Measurements from ENCODE around the gene TRMT1. TPM values are rescaled to one million over a fixed set of nuclear protein-coding genes. Genes with fewer than 3 reads are reported as not detected.

TRMT1 gene
- total and polyA plus RNA-seq, 4 donors, result 14.4 to 48.2 (median 43.8) TPM

DNA sequence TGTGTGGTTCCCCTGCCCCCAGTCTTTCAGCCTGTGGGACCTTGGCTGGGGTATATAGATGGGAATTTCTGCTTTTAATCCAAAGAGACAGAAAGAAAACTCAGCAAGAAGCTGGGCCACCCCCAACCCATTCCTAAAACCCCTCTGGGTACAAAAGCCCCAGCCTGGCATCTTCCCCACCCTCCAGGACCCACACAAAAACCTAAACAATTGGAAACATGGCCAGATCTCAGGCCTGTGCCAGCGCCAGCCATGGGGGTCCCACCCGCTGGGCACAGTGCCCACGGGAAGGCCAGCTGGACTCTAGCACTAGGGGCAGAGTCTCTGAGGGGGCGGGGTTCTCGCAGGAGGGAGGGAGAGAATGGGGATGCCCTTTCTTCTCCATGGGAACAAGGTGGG lies 22.4 kb downstream of the TRMT1 start:
- Histone ChIP-seq H3K36me3 (ENCODE audit: control insufficient read depth in 4 of 4, insufficient read depth in 4 of 4, low read length in 4 of 4) (peaks cover 3 to 17% (median 5%) of the 10 kb centered on the region in 4 donors), H3K4me3 (no peak overlapping the region), H3K4me1 (ENCODE audit: control insufficient read depth in 5 of 5, insufficient read depth in 5 of 5, low read length in 5 of 5) (peaks cover 3 to 52% (median 13%) of the 10 kb centered on the region in 5 donors), H3K9me3 (ENCODE audit: control insufficient read depth in 4 of 4, insufficient read depth in 3 of 4, low read length in 3 of 4) (no peaks in the 10 kb centered on the region), H3K9ac (ENCODE audit: insufficient read depth in 1 of 2, low read length in 2 of 2) (no peak overlapping the region), H3K27me3 (ENCODE audit: control insufficient read depth in 3 of 3, insufficient read depth in 3 of 3, low read length in 2 of 3) (no peaks in the 10 kb centered on the region), H3K27ac (ENCODE audit: low read depth in 1 of 2, low read length in 1 of 2) (peak overlapping the region in 1 of 2 donors; percentile 27)
- DNase-seq, result no peak
- WGBS, 2 donors, result 47 to 49% methylated on average over 5 of the region's 5 CpGs
- ATAC-seq (ENCODE audit: insufficient read depth, low FRiP score), result no peak
- TF ChIP-seq, protein P1, sequence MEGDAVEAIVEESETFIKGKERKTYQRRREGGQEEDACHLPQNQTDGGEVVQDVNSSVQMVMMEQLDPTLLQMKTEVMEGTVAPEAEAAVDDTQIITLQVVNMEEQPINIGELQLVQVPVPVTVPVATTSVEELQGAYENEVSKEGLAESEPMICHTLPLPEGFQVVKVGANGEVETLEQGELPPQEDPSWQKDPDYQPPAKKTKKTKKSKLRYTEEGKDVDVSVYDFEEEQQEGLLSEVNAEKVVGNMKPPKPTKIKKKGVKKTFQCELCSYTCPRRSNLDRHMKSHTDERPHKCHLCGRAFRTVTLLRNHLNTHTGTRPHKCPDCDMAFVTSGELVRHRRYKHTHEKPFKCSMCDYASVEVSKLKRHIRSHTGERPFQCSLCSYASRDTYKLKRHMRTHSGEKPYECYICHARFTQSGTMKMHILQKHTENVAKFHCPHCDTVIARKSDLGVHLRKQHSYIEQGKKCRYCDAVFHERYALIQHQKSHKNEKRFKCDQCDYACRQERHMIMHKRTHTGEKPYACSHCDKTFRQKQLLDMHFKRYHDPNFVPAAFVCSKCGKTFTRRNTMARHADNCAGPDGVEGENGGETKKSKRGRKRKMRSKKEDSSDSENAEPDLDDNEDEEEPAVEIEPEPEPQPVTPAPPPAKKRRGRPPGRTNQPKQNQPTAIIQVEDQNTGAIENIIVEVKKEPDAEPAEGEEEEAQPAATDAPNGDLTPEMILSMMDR (IDR thresholded peaks at IDR 0.05; ENCODE audit: control extremely low read depth, extremely low read depth), result no peak

DNA sequence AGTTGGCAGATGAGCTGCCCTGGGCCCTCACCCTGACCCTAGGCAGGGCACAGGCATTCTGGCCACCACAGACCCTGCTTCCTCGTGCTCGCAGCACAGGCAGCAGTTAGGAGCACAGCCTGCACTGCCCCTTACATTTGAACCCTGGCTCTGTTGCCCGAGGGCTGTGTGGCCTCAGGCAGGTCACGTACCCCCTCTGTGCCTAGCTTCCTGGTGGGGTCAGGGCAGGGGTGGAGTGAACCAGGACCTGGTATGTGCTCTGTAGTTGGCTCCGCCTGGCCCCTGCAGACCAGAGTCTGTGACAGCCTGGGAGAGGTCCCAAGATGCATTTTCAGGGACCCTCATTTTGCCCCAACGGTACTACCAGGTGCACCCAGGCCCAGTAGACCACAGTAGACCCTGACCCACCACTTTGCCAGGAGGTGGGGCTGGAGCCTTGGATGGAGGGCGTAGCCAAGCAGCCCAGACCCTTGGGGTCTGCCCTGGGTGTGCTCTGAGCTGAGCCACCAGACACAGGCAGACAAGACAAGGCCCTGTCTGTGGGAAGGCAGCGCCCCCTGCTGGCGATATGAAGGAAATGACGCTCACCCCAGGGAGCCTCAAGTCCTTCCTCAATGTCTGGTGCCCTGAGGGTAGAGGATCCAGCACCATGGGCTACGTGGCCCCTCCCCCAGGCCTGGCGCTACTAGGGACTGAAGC lies 23.0 kb downstream of the TRMT1 start:
- H3K9me3 ChIP-seq (ENCODE audit: control insufficient read depth in 4 of 4, insufficient read depth in 3 of 4, low read length in 3 of 4), result no peaks in the 10 kb centered on the region
- H3K9ac ChIP-seq (ENCODE audit: insufficient read depth in 1 of 2, low read length in 2 of 2), result no peak overlapping the region
- peaks cover 3 to 17% (median 5%) of the 10 kb centered on the region in 4 donors for H3K36me3 ChIP-seq (ENCODE audit: control insufficient read depth in 4 of 4, insufficient read depth in 4 of 4, low read length in 4 of 4)
- no peaks in the 10 kb centered on the region for H3K27me3 ChIP-seq (ENCODE audit: control insufficient read depth in 3 of 3, insufficient read depth in 3 of 3, low read length in 2 of 3)
- peaks cover 3 to 49% (median 13%) of the 10 kb centered on the region in 5 donors for H3K4me1 ChIP-seq (ENCODE audit: control insufficient read depth in 5 of 5, insufficient read depth in 5 of 5, low read length in 5 of 5)
- ATAC-seq (ENCODE audit: insufficient read depth, low FRiP score) (peak; percentile 65), DNase-seq (peak; percentile 84 to 87 (median 85))
- TF ChIP-seq, protein P1 (IDR thresholded peaks at IDR 0.05; ENCODE audit: control extremely low read depth, extremely low read depth), result peak; percentile 97
- 45 to 49% methylated on average over 12 of the region's 12 CpGs for WGBS, 2 donors
- H3K27ac ChIP-seq (ENCODE audit: low read depth in 1 of 2, low read length in 1 of 2), result peak overlapping the region in 1 of 2 donors; percentile 27
- H3K4me3 ChIP-seq, result no peak overlapping the region

DNA sequence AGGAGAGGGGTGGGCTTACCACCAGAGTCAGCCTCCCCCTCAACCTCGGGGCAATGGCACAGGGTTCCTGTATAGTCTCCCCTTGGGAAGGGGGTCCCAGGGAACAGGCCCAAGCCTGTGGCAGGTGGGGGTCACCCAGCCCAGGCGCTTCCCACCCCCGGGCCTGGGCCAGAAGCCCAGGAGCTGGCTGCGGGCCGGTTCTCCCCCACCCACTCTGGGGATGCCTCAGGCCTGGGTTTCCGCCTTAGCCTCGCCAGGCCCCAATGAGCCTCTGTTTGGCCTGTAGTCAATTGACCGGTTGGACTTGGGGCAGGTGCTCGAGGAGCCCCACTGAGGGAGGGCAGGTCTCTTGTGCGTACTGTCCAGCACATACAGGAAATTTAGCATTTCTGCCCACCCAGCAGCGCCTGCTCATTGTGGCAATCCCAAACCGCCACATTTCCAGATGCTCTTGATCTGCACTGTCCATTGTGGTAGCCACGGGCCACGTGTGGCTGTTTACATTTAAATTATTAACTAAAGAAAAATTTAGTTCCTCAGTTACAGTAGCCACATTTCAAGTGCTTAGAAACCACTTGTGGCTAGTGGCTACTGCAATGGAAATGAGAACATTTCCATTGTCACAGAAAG lies 23.8 kb downstream of the TRMT1 start:
- peak overlapping the region in 1 of 2 donors; percentile 78 for H3K27ac ChIP-seq (ENCODE audit: low read depth in 1 of 2, low read length in 1 of 2)
- H3K27me3 ChIP-seq (ENCODE audit: control insufficient read depth in 3 of 3, insufficient read depth in 3 of 3, low read length in 2 of 3), result no peaks in the 10 kb centered on the region
- H3K9ac ChIP-seq (ENCODE audit: insufficient read depth in 1 of 2, low read length in 2 of 2), result no peak overlapping the region
- ATAC-seq (ENCODE audit: insufficient read depth, low FRiP score), result no peak
- H3K4me3 ChIP-seq, result no peak overlapping the region
- H3K9me3 ChIP-seq (ENCODE audit: control insufficient read depth in 4 of 4, insufficient read depth in 3 of 4, low read length in 3 of 4), result no peaks in the 10 kb centered on the region
- WGBS, 2 donors, result 66 to 77% methylated on average over 14 of the region's 14 CpGs
- no peak for DNase-seq
- H3K36me3 ChIP-seq (ENCODE audit: control insufficient read depth in 4 of 4, insufficient read depth in 4 of 4, low read length in 4 of 4), result peaks cover 3 to 21% (median 5%) of the 10 kb centered on the region in 4 donors
- TF ChIP-seq, protein P1 (IDR thresholded peaks at IDR 0.05; ENCODE audit: control extremely low read depth, extremely low read depth), result no peak
- peaks cover 3 to 49% (median 13%) of the 10 kb centered on the region in 5 donors for H3K4me1 ChIP-seq (ENCODE audit: control insufficient read depth in 5 of 5, insufficient read depth in 5 of 5, low read length in 5 of 5)
